Suprapubic skin (tissue), 4 donors: Measurements from ENCODE around the gene NKAIN2.

Experiments used
- EP300 ChIP-seq: sonication (generic); formaldehyde crosslinking; IDR thresholded peaks from one replicate; pipeline ENCODE4 v1.6.1; 2017; ENCODE audit warnings: antibody characterized with exemption
- POLR2A ChIP-seq, 2 donors: fragments of 450-650 bp; IDR thresholded peaks; one replicate each; pipeline ENCODE4 v1.6.1; 2017; ENCODE audit warnings: antibody characterized with exemption in 2 of 2, mild to moderate bottlenecking in 2 of 2, moderate library complexity in 2 of 2
- POLR2AphosphoS5 ChIP-seq, 3 donors: sonication (generic); formaldehyde crosslinking; IDR thresholded peaks; one replicate each; pipeline ENCODE4 v1.6.1; 2017; ENCODE audit warnings: antibody characterized with exemption in 3 of 3
- TF ChIP-seq, protein P1 (sequence below), 2 donors: fragments of 200-600 bp in 1 of 2; fragments of 450-650 bp in 1 of 2; sonication (generic) in 1 of 2; IDR thresholded peaks; one replicate each; pipeline ENCODE4 v1.5.1; 2016 to 2019; ENCODE audit warnings: antibody characterized with exemption in 2 of 2, mild to moderate bottlenecking in 1 of 2, moderate library complexity in 1 of 2

DNA sequence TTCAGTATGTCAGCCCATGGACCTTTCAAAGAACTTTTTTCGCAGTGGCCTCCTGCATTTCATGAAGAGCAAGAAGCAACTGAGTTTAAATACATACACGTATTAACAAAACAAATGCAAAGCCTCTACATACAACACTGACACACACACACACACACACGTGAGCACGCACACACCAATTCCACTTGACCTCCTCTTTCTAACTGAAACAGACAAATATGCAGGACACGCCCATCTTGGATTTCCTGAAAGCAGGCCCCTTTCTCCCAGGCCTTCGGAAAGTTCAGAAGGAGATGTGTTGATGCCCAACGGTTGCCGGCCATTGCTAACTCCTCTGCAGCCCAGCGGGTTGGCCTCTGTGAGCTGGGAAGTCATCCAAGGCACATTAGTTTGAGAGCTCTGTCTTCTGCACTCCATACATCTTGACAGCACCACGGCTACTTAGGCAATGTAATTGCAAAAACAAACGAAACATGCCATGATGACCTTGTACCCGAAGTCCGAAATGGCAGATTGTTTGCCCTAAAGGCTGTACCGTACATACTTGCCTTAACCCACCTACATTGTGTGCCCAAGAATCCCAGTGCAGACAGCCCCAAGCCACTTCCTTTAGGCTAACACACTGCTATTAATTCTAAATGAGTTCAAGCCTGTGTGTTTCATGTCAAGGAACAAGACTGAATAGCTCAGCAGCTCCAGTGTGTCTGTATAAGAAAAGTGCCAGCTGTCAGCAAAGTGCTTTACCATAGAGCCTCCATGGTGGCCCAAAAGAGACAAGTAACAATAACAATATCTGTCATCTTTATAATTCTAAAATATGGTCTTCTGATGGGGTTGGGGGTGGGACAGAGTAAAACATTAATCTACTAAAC, 1019.8 kb downstream of the NKAIN2 start:
- TF ChIP-seq, protein P1, sequence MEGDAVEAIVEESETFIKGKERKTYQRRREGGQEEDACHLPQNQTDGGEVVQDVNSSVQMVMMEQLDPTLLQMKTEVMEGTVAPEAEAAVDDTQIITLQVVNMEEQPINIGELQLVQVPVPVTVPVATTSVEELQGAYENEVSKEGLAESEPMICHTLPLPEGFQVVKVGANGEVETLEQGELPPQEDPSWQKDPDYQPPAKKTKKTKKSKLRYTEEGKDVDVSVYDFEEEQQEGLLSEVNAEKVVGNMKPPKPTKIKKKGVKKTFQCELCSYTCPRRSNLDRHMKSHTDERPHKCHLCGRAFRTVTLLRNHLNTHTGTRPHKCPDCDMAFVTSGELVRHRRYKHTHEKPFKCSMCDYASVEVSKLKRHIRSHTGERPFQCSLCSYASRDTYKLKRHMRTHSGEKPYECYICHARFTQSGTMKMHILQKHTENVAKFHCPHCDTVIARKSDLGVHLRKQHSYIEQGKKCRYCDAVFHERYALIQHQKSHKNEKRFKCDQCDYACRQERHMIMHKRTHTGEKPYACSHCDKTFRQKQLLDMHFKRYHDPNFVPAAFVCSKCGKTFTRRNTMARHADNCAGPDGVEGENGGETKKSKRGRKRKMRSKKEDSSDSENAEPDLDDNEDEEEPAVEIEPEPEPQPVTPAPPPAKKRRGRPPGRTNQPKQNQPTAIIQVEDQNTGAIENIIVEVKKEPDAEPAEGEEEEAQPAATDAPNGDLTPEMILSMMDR (IDR thresholded peaks at IDR 0.05): no peak
- TF ChIP-seq POLR2AphosphoS5 (IDR thresholded peaks at IDR 0.05): no peak
- TF ChIP-seq POLR2A (IDR thresholded peaks at IDR 0.05): no peak
- no peak for TF ChIP-seq EP300
